Mesothelial cell of epicardium (in vitro differentiated cells): ENCODE measurements around the gene CROCC. TPM values are rescaled to one million over a fixed set of nuclear protein-coding genes. Genes with fewer than 3 reads are reported as not detected.

Source experiments
- DNase-seq, 2 experiments: peaks; one replicate each; pipeline ENCODE4 v3.0.0; 2021; ENCODE audit warnings: low spot score in 2 of 2; ENCODE audit not compliant: unreplicated experiment in 2 of 2
- H3K27ac Mint-ChIP-seq: 2 replicates; pipeline ENCODE4 v1.8.0; 2021; ENCODE audit warnings: mixed read lengths
- H3K27me3 Mint-ChIP-seq: 2 replicates; pipeline ENCODE4 v1.8.0; 2021; ENCODE audit warnings: low read depth, mixed read lengths
- H3K36me3 Mint-ChIP-seq: 2 replicates; pipeline ENCODE4 v1.8.0; 2021; ENCODE audit warnings: mixed read lengths
- H3K4me1 Mint-ChIP-seq: 2 replicates; pipeline ENCODE4 v1.8.0; 2021; ENCODE audit warnings: mixed read lengths
- H3K4me3 Mint-ChIP-seq: 2 replicates; pipeline ENCODE4 v1.8.0; 2021; ENCODE audit warnings: mild to moderate bottlenecking, moderate library complexity, mixed read lengths
- H3K9me3 Mint-ChIP-seq: 2 replicates; pipeline ENCODE4 v1.8.0; 2021; ENCODE audit warnings: mixed read lengths
- total RNA-seq: library from RNA; stranded (reverse); gene quantifications from 3 replicates; pipeline ENCODE4 v1.2.1, GENCODE V29; 2021
- TF ChIP-seq, protein P1 (sequence below): fragments of 200-600 bp; sonication (generic); IDR thresholded peaks from one replicate; pipeline ENCODE4 v1.5.0; 2021; ENCODE audit warnings: antibody characterized with exemption; ENCODE audit not compliant: unreplicated experiment

CROCC gene
- total RNA-seq, 1 donor from 2014 or later = 86.4 TPM

DNA sequence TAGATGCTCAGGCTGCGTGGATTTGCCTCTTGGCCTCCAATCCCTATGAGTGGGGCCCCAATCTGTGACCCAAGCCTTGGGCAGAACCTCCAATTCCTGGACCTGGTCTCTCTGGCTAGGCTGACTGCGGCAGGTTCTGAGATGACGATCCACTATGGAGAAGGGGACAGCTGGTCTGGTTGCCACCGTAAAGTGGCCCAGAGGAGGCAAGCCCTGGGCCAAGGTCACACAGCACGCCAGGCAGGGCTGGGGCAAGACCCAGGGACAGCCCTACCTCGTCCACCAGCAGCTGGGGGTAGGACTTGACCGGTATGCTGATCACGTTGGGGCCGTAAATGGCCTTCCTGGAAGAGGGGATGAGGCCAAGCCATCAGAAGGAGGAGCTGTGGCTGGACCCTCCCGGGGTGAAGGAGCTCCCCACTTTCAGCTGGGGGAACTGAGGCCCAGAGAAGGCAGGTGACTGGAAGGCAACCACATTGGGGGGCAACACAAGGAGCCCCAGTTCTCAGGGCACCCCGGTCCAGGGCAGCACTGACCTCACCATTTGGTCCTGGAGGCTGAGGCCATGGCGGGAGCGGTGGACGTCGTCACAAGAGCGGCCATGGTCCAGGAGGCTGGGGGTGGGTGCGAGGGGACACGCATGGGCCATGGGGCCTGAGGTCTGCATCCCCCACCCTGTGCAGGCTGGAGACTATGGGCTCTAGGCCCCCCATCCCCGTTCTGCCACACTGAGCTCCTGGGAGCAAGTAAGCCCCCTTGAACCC lies 80.2 kb downstream of the CROCC start:
- H3K27me3 Mint-ChIP-seq = no peaks in the 10 kb centered on the region
- H3K4me1 Mint-ChIP-seq = no peaks in the 10 kb centered on the region
- H3K9me3 Mint-ChIP-seq = no peaks in the 10 kb centered on the region

DNA sequence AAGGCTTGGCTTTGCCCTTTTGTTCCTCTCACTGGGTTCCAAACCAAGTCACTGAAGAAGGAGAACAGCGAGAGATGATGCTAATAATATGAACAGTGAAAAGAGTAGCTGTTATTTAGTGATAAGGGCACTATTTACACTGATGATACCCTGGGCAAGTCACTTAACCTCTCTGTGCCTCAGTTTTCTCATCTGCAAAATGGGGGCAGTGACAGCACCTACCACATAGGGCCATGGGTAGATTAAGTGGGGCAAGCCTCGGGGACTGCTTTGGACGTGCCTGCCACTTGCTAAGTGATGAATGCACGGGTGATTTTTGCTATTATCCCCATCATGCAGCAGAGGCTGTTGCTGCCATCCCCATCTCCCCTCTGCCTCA lies 80.8 kb downstream of the CROCC start:
- Mint-ChIP-seq H3K27me3 (no peaks in the 10 kb centered on the region), H3K36me3 (peaks cover 25% of the 10 kb centered on the region), H3K4me3 (no peak overlapping the region), H3K27ac (no peak overlapping the region), H3K4me1 (no peaks in the 10 kb centered on the region), H3K9me3 (no peaks in the 10 kb centered on the region)
- TF ChIP-seq, protein P1, sequence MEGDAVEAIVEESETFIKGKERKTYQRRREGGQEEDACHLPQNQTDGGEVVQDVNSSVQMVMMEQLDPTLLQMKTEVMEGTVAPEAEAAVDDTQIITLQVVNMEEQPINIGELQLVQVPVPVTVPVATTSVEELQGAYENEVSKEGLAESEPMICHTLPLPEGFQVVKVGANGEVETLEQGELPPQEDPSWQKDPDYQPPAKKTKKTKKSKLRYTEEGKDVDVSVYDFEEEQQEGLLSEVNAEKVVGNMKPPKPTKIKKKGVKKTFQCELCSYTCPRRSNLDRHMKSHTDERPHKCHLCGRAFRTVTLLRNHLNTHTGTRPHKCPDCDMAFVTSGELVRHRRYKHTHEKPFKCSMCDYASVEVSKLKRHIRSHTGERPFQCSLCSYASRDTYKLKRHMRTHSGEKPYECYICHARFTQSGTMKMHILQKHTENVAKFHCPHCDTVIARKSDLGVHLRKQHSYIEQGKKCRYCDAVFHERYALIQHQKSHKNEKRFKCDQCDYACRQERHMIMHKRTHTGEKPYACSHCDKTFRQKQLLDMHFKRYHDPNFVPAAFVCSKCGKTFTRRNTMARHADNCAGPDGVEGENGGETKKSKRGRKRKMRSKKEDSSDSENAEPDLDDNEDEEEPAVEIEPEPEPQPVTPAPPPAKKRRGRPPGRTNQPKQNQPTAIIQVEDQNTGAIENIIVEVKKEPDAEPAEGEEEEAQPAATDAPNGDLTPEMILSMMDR = no peak
- no peak for DNase-seq

More for the DNA sequence above, 80.2 kb downstream of the CROCC start:
- no peak overlapping the region for H3K4me3 Mint-ChIP-seq
- no peak overlapping the region for H3K27ac Mint-ChIP-seq
- DNase-seq = no peak
- TF ChIP-seq, protein P1 = no peak
- H3K36me3 Mint-ChIP-seq = peaks cover 25% of the 10 kb centered on the region

DNA sequence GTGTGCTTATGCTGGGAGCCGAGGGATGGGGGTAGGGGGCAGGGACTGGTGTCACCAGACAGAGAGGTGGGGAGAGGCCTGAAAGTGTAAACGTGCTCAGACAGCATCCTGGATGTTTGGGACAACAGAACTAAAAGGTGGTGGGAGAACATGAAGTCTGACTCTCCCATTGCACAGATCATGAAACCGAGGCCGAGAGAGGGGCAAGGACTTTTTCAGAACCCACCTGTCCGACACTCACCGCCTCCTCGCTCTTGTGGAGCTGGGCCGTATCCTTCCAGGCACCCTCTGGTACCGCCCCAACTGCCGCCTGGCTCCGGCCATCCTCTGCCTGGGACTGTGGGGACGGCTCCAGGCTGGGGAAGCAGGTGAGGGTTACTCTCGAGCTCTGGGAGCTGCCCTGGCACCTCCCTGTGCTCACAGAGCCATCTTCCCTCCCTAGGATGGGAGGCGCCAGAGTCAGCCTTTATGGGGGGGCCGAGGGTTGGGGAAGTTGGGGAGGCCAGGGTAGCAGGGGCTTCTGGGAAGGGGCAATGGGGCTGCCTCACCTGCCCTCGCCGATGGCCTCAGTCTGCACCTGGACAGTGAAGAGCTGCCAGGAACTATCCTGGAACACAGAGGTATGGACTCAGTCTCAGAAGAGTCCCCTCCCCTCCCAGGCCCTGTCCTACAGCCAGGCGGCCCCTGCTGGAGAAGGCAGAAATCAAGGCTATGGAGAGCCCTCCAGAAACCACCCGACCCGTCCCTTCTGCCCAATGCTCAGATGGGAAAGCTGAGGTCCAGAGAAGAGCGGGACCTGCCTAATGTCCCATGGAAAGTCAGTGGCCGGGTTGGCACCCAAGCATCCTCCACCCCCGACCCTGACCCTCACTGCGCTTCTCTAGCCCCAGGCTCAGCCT lies 83.0 kb downstream of the CROCC start:
- Mint-ChIP-seq H3K27me3 (no peaks in the 10 kb centered on the region), H3K27ac (no peak overlapping the region), H3K36me3 (peaks cover 18% of the 10 kb centered on the region), H3K4me1 (no peaks in the 10 kb centered on the region), H3K4me3 (no peak overlapping the region), H3K9me3 (no peaks in the 10 kb centered on the region)
- no peak for DNase-seq
- TF ChIP-seq, protein P1 = no peak

DNA sequence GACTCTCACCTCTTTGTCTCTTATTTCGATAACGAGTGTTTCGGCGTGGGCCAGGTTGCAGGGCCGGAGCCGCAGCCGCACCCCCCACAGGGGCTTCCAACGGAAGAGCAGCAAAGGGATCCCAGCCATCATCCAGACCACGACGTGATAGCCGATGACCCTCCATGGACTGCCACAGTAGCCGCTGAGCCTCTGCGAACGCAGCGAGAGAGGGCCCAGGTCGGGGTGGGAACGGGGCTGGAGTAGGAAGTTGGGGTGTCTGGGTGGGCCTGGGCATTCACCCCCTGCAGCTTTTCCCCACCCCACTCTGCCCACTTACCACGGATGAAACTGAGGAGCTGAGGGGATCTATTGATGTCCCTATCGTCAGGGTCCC lies 83.6 kb downstream of the CROCC start:
- H3K36me3 Mint-ChIP-seq = peaks cover 17% of the 10 kb centered on the region
- no peak for DNase-seq
- TF ChIP-seq, protein P1 = no peak
- H3K9me3 Mint-ChIP-seq = no peaks in the 10 kb centered on the region
- no peak overlapping the region for H3K27ac Mint-ChIP-seq
- H3K4me1 Mint-ChIP-seq = peaks cover 4% of the 10 kb centered on the region
- no peak overlapping the region for H3K4me3 Mint-ChIP-seq
- H3K27me3 Mint-ChIP-seq = no peaks in the 10 kb centered on the region

DNA sequence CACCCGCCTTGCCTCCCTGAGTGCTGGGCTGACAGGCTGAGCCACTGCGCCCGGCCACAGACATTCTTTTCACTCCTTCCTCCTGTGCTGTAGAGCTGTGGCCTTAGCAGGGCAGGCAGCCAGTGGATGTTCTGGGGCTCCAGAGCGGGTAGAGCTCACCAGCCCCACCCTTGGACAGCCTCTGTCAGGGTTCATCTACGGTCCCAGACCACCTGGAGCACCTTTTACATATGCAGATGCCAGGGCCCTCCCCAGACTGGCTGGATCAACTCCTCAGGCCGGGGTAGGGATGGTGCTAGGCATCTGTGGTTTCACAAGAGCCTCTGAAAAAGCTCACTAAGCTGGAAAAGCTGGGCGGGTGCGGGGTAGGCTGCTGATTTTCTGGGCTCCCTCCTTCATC lies 85.4 kb downstream of the CROCC start:
- no peak for DNase-seq
- TF ChIP-seq, protein P1 = no peak
- no peaks in the 10 kb centered on the region for H3K9me3 Mint-ChIP-seq
- no peak overlapping the region for H3K27ac Mint-ChIP-seq
- peaks cover 13% of the 10 kb centered on the region for H3K36me3 Mint-ChIP-seq
- H3K4me1 Mint-ChIP-seq = peaks cover 14% of the 10 kb centered on the region
- no peak overlapping the region for H3K4me3 Mint-ChIP-seq
- H3K27me3 Mint-ChIP-seq = no peaks in the 10 kb centered on the region
